Endothelial cell of umbilical vein (primary cell): Measurements from ENCODE around the gene NLGN2. TPM values are rescaled to one million over a fixed set of nuclear protein-coding genes. Genes with fewer than 3 reads are reported as not detected.

Experiments
- BruUV-seq: library from RNA; stranded (reverse); fragments of 400-500 nt; replicated peaks from 2 replicates; lab custom pipeline; 2021; lab: Mats Ljungman, UMichigan
- CTCF ChIA-PET: fragments of 300-600, 350-600 bp; sonication (Branson Sonifier 250); formaldehyde crosslinking; loops from one replicate; lab custom pipeline; 2021; ENCODE audit warnings: antibody characterized with exemption, inconsistent platforms; lab: Charles Lee
- POLR2A ChIA-PET: fragments of 300-600, 350-600 bp; sonication (Branson Sonifier 250); formaldehyde crosslinking; loops from one replicate; lab custom pipeline; 2021; ENCODE audit warnings: antibody characterized with exemption, inconsistent platforms; lab: Charles Lee
- DNase-seq: peaks from one replicate; pipeline ENCODE4 v3.0.0-alpha.2; 2011; ENCODE audit warnings: low read depth, low spot score
- FAIRE-seq: peaks from 2 replicates; lab custom pipeline; 2011; peaks lifted over from hg19 to GRCh38; lab: Jason Lieb, UNC
- H2AFZ ChIP-seq: 2 replicates; pipeline ENCODE4 v1.6.0; 2012; ENCODE audit warnings: low read depth, low read length, control low read depth, inconsistent platforms
- H3K27ac ChIP-seq: 2 replicates; pipeline ENCODE4 v1.5.1; 2011; ENCODE audit warnings: low read depth, mild to moderate bottlenecking, control low read depth, low read length, moderate library complexity; ENCODE audit not compliant: insufficient read depth
- H3K27me3 ChIP-seq, 2 experiments: 2 replicates each; pipeline versions ENCODE4 v1.6.0 to v1.6.1; 2011; ENCODE audit warnings: low read length in 2 of 2, mixed read lengths in 1 of 2; ENCODE audit not compliant: control insufficient read depth in 2 of 2, insufficient read depth in 2 of 2
- H3K36me3 ChIP-seq, 2 experiments: 2 replicates in 1 of 2; 3 replicates in 1 of 2; pipeline ENCODE4 v1.5.1; 2011; ENCODE audit warnings: low read length in 2 of 2, mild to moderate bottlenecking in 1 of 2, moderate library complexity in 1 of 2; ENCODE audit not compliant: control insufficient read depth in 2 of 2, insufficient read depth in 2 of 2; ENCODE audit errors: extremely low read depth in 1 of 2
- H3K4me1 ChIP-seq: 3 replicates; pipeline ENCODE4 v1.5.1; 2011; ENCODE audit warnings: mild to moderate bottlenecking, low read length; ENCODE audit not compliant: control insufficient read depth, insufficient read depth; ENCODE audit errors: extremely low read depth
- H3K4me2 ChIP-seq: 2 replicates; pipeline ENCODE4 v1.6.1; 2011; ENCODE audit warnings: low read length, control low read depth, mixed read lengths; ENCODE audit not compliant: insufficient read depth
- H3K4me3 ChIP-seq, 3 experiments: fragments of 200-600 bp in 1 of 3; sonication (generic), shearing (Covaris generic) in 1 of 3; replicated peaks in 1 of 3; 2 replicates each; pipeline ENCODE4 v1.5.1; 2011 to 2016; ENCODE audit warnings: control low read depth in 3 of 3, low read length in 3 of 3, mild to moderate bottlenecking in 2 of 3, inconsistent platforms in 1 of 3, low read depth in 1 of 3, moderate library complexity in 1 of 3; ENCODE audit not compliant: insufficient read depth in 1 of 3
- H3K79me2 ChIP-seq: 2 replicates; pipeline ENCODE4 v1.6.0; 2012; ENCODE audit warnings: low read length, inconsistent platforms; ENCODE audit not compliant: control insufficient read depth, insufficient read depth
- H3K9ac ChIP-seq: replicated peaks from 2 replicates; pipeline ENCODE3; 2011; ENCODE audit warnings: low read length, control low read depth; ENCODE audit not compliant: insufficient read depth; ENCODE audit errors: extremely low read depth
- H3K9me1 ChIP-seq: replicated peaks from 3 replicates; pipeline ENCODE4 v1.6.0; 2011; ENCODE audit warnings: mild to moderate bottlenecking, low read length; ENCODE audit not compliant: control insufficient read depth, insufficient read depth; ENCODE audit errors: extremely low read depth
- H3K9me3 ChIP-seq: replicated peaks from 2 replicates; pipeline ENCODE4 v1.5.1; 2012; ENCODE audit warnings: low read length, inconsistent platforms; ENCODE audit not compliant: control insufficient read depth, insufficient read depth
- H4K20me1 ChIP-seq: replicated peaks from 2 replicates; pipeline ENCODE3; 2011; ENCODE audit warnings: mild to moderate bottlenecking, low read length; ENCODE audit not compliant: control insufficient read depth, insufficient read depth; ENCODE audit errors: extremely low read depth
- EZH2 ChIP-seq: IDR thresholded peaks from 2 replicates; pipeline ENCODE4 v1.6.1; 2012; ENCODE audit warnings: borderline replicate concordance, low read depth, mild to moderate bottlenecking, moderate library complexity, low read length, inconsistent platforms; ENCODE audit not compliant: severe bottlenecking
- FOS ChIP-seq: IDR thresholded peaks from 2 replicates; pipeline ENCODE4 v1.6.1; 2011; ENCODE audit warnings: mild to moderate bottlenecking, low read length, moderate library complexity, borderline replicate concordance; ENCODE audit not compliant: insufficient read depth
- GATA2 ChIP-seq: IDR thresholded peaks from 2 replicates; pipeline ENCODE4 v1.7.0; 2011; ENCODE audit warnings: low read depth, mild to moderate bottlenecking, moderate library complexity, mixed read lengths, low read length; ENCODE audit not compliant: insufficient read length, insufficient read depth
- JUN ChIP-seq: IDR thresholded peaks from 2 replicates; pipeline ENCODE4 v1.6.1; 2011; ENCODE audit warnings: borderline replicate concordance, low read depth; ENCODE audit not compliant: insufficient read length, insufficient read depth
- MYC ChIP-seq: IDR thresholded peaks from one replicate; pipeline ENCODE4 v1.6.1; 2011; ENCODE audit warnings: mild to moderate bottlenecking, low read depth, low read length
- POLR2A ChIP-seq: IDR thresholded peaks from 2 replicates; pipeline ENCODE4 v1.6.1; 2012; ENCODE audit warnings: low read depth, mild to moderate bottlenecking, control low read depth, low read length
- POLR2AphosphoS5 ChIP-seq: IDR thresholded peaks from 2 replicates; pipeline ENCODE4 v1.6.1; 2012; ENCODE audit warnings: low read depth, mild to moderate bottlenecking, control low read depth, low read length, moderate library complexity; ENCODE audit not compliant: insufficient read depth
- dilution Hi-C: fragments of 300-500 bp; cut with MboI; formaldehyde crosslinking; loops from one replicate; pipeline ENCODE4 v1.15.0; 2019; ENCODE audit warnings: low sequenced_read_pairs; ENCODE audit not compliant: extremely low pct_ligation_motif_present
- intact Hi-C: fragments of 100-400 bp; cut with micrococcal nuclease; formaldehyde crosslinking; loops from one replicate; pipeline ENCODE4 v1.10.0; 2022
- polyA plus RNA-seq, 4 experiments: library from polyadenylated mRNA; depleted of rRNA in 3 of 4; stranded (reverse) in 3 of 4; unstranded in 1 of 4; fragments of >200 nt; gene quantifications; 2 replicates each; pipeline versions ENCODE4 v1.2.1 to v1.2.3, GENCODE V29; 2011 to 2012; ENCODE audit warnings: missing spikeins in 1 of 4
- total RNA-seq: library from RNA; stranded (reverse); gene quantifications from 2 replicates; pipeline ENCODE4 v1.2.3, GENCODE V29; 2021
- TF ChIP-seq, protein P1 (sequence below): IDR thresholded peaks from 2 replicates; pipeline ENCODE4 v1.6.1; 2011; ENCODE audit not compliant: insufficient read depth, insufficient read length
- TF ChIP-seq, protein P2 (sequence below), 2 donors: IDR thresholded peaks; 1 replicate in 1 of 2; 2 replicates in 1 of 2; pipeline ENCODE4 v1.5.1; 2011; ENCODE audit warnings: low read length in 2 of 2, mild to moderate bottlenecking in 2 of 2, moderate library complexity in 2 of 2, control low read depth in 1 of 2, inconsistent platforms in 1 of 2, low read depth in 1 of 2; ENCODE audit not compliant: insufficient read depth in 1 of 2; ENCODE audit errors: extremely low read depth in 1 of 2

NLGN2 gene
- total and polyA plus RNA-seq, 2 donors (not counting 3 experiments of a cell fraction or from before 2014, with no cell fraction given) = 15.4 to 25.9 TPM

DNA sequence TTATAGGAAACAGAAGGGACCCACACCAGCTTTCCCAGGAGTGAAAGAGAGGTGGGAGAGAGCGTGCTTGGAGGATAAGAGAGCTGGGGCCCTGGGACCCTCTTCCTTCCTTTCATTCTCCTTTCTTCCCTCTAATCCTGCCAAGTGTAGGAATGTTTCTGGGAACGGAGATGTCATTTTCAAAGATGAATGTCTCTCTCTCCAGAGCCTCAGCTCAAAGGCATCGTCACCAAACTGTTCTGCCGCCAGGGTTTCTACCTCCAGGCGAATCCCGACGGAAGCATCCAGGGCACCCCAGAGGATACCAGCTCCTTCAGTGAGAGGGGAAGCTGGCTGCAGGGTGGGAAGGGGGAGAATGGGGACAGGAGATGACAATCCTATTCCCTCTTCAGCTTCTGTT is 33.6 kb downstream of the NLGN2 start:
- ChIA-PET POLR2A (interaction anchor here (0.6 to 1.6 kb wide), 3 partner anchors 43 to 133 kb away, joined by 4 to 6 read pairs (median 5); partner anchors contain the start of gene POLR2A), CTCF (interaction anchor here (0.6 to 3.0 kb wide), 9 partner anchors 8 to 119 kb away, joined by 3 to 17 read pairs (median 3); no protein-coding TSS in a partner anchor)
- peaks cover 23 to 34% of the 10 kb centered on the region in 2 experiments for H3K27me3 ChIP-seq
- H3K4me1 ChIP-seq = peaks cover 23% of the 10 kb centered on the region
- no peaks in the 10 kb centered on the region for H3K79me2 ChIP-seq
- no peaks in the 10 kb centered on the region for H3K9me3 ChIP-seq
- BruUV-seq = no TSS peak
- TF ChIP-seq, protein P1, sequence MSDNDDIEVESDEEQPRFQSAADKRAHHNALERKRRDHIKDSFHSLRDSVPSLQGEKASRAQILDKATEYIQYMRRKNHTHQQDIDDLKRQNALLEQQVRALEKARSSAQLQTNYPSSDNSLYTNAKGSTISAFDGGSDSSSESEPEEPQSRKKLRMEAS = no peak
- TF ChIP-seq POLR2A (no peak), FOS (no peak), POLR2AphosphoS5 (no peak), EZH2 (no peak), GATA2 (no peak), JUN (no peak), MYC (no peak)
- TF ChIP-seq, protein P2, sequence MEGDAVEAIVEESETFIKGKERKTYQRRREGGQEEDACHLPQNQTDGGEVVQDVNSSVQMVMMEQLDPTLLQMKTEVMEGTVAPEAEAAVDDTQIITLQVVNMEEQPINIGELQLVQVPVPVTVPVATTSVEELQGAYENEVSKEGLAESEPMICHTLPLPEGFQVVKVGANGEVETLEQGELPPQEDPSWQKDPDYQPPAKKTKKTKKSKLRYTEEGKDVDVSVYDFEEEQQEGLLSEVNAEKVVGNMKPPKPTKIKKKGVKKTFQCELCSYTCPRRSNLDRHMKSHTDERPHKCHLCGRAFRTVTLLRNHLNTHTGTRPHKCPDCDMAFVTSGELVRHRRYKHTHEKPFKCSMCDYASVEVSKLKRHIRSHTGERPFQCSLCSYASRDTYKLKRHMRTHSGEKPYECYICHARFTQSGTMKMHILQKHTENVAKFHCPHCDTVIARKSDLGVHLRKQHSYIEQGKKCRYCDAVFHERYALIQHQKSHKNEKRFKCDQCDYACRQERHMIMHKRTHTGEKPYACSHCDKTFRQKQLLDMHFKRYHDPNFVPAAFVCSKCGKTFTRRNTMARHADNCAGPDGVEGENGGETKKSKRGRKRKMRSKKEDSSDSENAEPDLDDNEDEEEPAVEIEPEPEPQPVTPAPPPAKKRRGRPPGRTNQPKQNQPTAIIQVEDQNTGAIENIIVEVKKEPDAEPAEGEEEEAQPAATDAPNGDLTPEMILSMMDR (IDR thresholded peaks at IDR 0.05; ENCODE audit: extremely low read depth in 1 of 2, insufficient read depth in 1 of 2, low read depth in 1 of 2, low read length in 2 of 2) = no peak
- no peak overlapping the region for H3K4me3 ChIP-seq
- H4K20me1 ChIP-seq = no peaks in the 10 kb centered on the region
- dilution Hi-C loops (no loop called here), intact Hi-C loops (no loop called here)
- DNase-seq (no peak), FAIRE-seq (no peak)
- H3K27ac ChIP-seq = no peak overlapping the region
- no peak overlapping the region for H3K4me2 ChIP-seq
- H3K9ac ChIP-seq = no peak overlapping the region
- no peaks in the 10 kb centered on the region for H3K9me1 ChIP-seq
- H2AFZ ChIP-seq = no peak overlapping the region
- H3K36me3 ChIP-seq = no peaks in the 10 kb centered on the region
